Endometrial microvascular endothelial cells (primary cell): ENCODE data around the gene SYK. TPM values are rescaled to one million over a fixed set of nuclear protein-coding genes. Genes with fewer than 3 reads are reported as not detected.

Source experiments
- in situ Hi-C: cut with HindIII; loops from 2 replicates; pipeline ENCODE4 v1.10.0; 2017; ENCODE audit warnings: low sequenced_read_pairs, low pct_unique_long_range_greater_than_20kb; ENCODE audit errors: inconsistent ontology term
- total RNA-seq: library from RNA; depleted of rRNA; stranded (reverse); fragments of >200 nt; gene quantifications from one replicate; pipeline ENCODE4 v1.2.3, GENCODE V29; 2015; ENCODE audit errors: inconsistent ontology term

Gene SYK
- total RNA-seq, 1 donor from 2014 or later = not detected

DNA sequence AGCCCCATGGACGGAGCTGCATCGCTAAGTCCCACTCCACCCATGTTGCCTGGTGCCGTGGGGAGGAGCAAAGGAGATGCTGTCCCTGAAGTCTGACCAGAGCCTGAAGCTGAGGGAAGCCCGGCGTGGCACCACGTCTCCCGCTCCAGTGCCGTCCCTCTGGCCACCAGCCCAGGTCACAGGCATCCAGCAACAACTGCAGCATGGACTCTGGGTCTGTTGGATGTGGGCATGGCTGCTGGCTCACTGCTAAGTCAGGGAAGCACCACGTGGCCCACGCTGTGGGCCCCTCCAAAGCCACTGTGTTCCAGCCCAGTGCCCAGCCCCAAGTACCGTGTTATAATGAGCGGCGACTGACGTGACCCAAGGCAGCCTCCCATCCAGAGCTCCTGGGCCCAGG, 112.6 kb downstream of the SYK start:
- in situ Hi-C loops = no loop called here

DNA sequence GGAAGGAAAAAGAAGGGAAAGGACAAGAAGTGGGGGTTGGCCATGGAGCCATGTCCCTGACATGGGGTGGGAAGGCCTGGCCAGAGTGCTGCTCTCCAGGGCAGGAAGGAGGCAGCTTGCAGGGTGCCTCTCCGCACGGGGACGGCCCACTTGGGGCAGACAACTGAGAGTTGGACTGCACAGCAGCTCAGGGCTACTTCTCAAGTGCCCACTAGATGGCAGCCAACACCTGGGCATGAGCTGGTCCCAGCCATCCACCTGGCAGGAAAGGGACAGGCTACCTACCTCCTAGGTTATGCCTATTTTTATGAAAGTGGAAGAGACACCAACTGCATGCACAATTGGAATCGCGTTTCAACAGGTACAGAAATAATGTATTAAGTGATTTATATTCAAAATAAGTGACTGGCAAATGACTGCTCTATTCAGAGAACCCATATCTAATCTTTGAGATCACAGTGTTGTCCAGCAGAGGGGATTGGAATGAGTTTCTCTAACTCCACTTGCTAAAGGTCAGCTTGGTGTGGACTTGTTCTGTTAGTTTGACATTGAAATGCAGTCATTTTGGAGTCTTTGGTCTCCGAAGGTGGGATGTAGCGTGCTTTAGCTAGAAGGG, 113.4 kb downstream of the SYK start:
- in situ Hi-C loops = no loop called here

DNA sequence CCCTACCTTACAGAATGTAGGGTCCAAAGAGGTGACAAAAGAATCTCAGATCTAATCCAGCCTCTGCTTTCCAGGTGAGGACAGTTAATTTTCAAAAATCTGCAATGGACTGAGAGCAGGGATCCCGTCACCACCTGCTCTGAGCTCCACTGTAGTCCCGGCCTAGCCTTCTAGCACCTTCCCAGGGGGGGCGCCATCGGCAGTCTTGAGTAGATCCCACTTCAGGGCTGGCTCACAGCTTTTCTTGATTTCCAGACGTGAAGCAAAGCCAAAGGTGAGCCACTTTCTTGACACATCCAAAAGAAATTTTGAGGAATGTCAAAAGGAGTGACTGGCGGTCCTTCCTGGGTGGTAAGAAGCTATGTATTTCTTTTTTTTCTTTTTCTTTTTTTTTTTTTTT, 114.1 kb downstream of the SYK start:
- in situ Hi-C loops = no loop called here

DNA sequence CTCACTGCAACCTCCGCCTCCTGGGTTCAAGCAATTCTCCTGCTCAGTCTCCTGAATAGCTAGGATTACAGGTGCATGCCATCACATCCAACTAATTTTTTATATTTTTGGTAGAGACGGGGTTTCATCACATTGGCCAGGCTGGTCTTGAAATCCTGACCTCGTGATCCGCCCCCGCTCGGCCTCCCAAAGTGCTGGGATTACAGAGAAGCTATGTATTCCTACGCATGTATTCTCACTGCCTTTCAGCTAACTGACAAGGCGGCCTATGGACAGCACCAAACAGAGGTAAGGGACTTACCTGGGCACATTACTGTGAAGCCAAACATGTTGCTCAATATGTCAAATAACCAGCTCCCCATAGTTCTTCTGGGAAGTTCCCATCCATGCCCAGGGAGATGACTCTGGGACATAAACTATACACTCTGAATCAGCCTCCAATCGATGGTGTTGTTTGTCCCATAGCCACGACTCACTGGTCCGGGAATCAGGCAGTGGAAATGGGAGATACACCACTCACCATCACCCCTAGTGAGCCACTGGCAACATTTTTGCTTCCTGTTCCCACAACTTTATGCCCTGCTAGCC, 114.6 kb downstream of the SYK start:
- in situ Hi-C loops = no loop called here

DNA sequence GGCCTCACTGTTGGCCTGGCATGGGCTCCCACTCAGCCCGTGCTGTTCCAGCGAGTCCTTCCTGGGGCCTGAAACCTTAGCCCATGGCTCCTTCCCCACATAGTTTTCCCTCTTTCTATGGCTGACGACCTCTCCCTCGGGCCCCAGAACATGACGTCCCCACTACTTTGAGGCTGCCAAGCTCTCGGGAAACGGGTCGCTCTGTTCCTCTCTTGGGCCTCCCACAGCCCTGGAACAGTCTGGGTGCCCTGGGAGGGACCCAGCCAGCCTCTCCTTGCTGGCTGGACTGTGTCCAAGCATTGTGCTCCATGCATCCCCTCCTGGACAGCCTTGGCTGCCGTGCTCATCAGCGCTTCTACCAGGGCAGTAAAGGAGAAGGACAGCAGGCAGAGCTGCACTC, 118.3 kb downstream of the SYK start:
- in situ Hi-C loops = no loop called here

DNA sequence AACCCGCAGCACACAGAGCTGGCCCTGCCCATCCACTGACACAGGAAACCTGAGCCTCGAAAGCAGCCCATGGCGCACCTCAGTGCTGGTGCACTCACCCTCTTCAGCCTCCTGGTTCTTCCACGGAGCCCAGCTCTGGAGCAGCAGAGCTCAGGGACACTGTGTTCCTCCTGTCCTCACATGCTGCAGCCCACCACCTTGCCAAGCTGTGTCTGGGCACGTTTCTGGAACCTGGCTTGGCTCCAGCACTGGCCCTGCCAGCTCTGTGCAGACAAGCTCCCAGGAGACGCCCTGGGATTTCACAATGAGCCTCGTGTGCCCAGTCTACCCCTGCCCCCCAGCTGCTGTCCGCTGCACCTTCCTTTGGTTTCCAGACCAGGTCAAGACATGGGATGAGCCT, 119.5 kb downstream of the SYK start:
- in situ Hi-C loops = no loop called here

DNA sequence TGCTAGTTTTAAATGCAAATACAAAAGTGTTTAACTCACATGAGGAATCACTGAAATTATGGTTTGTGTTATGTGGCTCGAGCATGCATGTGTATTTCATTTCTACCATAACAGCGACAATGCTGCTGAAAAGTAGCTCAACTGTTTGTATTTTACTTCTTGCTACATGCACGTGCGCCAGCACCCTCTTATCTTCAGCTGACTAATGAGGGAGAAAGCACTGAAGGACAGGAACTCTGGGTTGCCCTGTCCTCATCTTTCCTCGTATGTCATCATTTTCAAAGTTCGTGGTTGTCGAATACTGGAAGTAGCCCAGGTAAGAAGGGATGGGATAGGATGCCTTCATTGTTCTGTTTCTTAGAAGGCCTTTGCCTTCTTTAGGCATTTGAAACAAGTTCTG, 120.3 kb downstream of the SYK start:
- in situ Hi-C loops = no loop called here

DNA sequence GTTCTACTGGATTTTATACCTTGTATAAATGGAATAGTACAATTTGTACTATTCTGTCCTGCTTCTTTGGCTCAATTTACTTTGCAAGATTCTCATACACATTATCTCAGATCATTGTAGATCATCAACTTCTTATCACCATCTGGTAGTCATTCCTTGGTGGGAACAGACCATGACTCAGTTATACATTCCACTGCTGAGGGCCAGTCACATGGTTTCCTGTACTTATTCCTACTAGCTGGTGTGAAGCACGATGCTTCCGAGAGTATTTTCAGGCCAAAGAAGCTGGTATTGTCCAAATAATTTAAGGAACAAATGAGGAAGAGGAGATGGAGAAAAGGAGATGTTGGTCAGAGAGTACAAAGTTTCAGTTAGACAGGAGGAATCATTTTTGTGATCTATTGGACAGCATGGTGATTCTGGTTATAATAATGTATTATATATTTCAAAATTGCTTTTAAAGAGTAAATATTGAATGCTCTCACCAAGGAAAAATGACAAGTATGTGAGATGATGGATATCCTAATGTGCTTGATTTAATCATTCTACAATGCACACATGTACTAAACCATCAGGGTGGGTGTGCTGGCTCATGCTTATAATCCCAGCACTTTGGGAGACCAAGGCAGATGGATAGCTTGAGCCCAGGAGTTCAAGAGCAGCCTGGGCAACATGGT, 124.1 kb downstream of the SYK start:
- in situ Hi-C loops = no loop called here

DNA sequence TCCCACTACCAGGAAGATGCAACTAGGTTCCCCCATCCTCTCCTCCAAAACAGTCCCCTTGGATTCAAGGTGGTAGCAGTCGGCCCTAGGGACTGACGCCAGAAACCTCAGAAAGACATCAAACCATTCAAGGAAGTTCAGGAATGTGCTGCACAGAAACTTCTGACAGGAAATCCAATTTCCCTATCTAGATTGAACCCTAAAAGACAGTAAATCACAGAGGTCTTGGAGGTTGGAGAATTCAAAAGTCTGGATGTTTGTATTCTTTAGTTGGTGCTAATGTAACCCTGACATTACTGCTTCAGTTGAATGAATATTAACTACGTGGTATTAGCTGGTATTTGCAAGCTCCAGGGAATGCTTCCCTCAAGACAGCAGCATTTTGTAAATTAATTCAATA, 125.3 kb downstream of the SYK start:
- in situ Hi-C loops = no loop called here

DNA sequence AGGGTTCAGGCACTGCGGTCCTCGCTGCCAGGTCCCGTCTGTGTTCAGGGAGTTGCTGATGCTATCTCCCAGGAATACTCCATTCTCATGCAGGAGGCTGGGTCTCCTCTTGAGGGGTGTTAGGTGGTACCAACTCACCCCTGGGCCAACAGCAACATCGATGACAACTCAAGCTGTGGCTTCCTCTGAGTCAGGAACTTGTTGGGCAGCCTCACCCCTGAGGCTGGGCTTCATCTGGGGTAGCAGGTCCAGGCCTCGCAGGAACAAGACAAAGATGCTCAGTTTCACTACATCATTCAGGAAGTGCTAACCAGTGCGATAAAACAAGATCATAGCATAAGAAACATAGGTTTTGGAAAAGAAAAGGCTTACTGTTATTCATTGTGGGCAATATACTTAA, 125.9 kb downstream of the SYK start:
- in situ Hi-C loops = no loop called here

DNA sequence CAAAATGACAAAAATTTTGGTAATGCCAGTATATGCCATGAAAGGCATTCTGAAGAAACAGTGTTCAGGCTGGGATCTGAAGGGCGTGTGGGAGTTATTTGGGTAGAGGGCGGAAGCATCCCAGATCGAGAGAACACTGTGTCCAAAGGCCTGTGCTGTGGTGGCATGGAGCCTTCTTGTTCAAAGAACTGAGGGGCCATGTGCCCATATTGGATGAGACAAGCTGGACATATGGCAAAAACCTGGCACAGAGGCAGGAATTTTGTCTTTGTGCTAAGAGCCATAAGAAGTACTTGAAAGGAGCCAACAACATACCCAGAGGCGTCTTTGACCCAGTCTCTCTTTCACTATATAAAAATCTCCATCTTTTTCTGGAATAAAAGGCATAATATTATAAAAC, 128.0 kb downstream of the SYK start:
- in situ Hi-C loops = no loop called here

DNA sequence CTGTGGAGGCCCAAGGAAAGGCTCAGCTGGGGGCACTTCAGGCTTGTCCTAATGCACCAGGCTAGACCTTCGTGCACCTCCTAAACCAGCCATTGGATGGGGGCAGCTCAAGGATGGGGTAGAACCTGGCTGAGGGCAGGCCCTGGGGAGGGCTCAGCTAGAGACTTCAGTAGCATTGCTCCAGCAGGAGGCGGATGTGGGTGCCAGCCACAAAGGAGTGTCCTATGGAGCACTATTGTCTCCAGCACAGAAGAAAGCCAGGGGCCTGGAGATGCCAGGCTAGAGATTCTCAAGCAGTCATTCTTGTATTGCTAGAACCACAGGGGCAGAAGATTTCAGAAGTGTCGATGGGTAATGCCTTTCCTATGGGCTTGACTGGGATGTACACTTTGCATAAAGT, 131.8 kb downstream of the SYK start:
- in situ Hi-C loops = no loop called here

DNA sequence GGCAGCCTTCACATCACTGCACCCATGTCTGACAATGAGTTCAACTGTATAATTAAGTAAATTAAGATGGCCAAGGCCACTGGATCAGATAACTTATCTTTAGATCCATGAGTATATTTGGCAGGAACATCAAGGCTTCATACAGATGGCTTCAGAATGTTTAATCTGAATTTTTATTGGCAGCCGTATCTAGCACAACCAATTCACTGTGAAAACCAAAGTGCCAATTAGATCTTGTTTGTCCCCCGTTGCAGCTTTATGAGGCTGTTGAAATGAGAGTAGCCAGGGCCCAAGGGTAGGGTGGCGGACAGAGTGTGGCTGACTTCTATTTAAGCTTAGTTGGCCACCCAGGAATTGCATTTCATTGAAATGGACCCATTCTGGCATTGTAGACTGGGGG, 137.7 kb downstream of the SYK start:
- in situ Hi-C loops = no loop called here

DNA sequence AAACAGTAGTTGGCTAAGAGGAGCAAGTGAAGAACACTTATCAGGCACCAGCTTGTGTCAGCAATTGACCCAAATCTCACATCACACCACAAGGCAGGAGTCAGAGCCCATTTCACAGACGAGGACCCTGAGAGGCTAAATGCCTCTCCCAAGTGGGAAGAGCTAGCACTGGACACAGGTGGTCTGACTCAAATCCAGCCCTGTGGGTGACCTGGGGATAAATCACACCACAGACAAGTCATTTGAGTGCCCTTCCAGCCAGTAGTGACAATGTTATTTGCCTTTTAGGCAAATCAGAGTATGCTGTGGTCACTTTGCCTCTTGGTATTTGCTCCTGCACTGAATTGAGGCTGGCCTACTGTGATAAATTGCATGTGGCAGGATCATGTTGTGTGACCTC, 138.7 kb downstream of the SYK start:
- in situ Hi-C loops = no loop called here

DNA sequence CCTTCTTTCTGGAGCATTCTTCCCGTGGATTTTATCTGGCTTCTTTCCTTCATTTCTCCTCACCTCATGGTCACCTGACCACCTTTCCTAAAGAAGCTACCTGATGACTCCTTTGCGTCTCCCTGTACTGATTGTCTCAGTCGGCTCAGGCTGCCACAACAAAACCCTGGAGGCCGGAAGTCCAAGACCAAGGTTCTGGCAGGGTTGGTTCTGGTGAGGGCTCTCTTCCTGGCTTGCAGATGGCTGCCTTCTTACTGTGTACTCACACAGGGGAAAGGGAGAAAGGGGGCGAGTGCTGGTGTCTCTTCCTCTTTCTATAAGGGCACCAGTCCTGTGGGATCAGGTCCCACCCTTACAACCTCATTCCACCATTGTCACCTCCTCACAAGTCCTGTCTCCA, 140.0 kb downstream of the SYK start:
- in situ Hi-C loops = no loop called here

DNA sequence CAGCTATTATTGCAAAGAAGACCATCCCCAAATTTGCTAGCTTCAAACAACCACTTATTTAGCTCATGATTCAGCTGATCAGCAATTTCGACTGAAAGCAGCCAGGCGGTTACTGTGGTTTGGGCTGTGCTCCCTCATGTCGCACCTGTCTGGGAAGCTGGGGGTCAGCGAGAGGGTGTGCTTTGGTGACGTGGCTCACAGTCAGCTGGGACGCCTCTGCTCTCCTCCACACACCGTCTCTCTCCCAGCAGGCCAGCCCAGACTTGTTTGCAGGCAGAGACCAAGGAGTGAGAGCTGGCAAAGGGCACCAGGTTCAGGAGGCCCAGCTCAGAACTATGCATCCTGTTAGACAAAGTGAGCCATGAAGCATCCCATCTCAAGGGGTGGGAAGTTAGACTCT, 140.9 kb downstream of the SYK start:
- in situ Hi-C loops = no loop called here

DNA sequence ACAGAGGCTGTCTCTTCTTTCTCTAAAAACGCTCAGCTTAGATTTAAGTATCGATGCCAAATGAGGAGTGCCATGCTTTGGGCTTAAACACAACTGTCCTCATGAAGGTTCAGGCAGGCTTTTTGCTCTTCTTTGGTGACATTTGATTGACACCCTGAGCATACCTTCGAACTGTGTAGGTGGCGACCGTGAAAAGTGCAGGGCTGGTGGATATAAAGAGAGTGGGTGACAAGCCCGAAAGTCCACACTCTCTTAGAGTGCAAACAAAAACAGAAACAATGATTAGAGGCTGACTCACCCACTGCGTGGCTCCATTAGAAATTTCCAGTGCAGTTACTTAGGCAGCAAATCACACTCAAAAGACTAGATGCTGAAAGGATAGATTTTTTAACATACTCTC, 141.7 kb downstream of the SYK start:
- in situ Hi-C loops = no loop called here

DNA sequence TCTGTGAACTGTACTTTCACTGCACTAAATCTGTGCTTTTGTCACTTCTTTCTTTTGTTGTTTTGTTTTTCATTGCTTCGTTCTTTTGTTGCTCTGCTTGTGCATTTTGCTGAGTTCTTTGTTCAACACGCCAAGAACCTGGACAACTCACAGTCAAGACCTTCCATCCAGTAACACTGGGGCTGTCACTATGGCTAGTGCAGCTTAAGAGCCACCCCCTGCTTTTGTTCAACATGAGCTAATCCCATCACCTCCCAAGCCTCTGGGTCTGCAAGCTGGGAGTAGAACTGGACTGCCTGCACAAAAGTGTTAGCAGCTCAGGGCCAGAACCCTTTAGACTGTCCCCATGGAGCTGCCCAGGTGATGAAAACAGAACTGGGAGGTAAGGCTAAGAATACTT, 143.7 kb downstream of the SYK start:
- in situ Hi-C loops = no loop called here

DNA sequence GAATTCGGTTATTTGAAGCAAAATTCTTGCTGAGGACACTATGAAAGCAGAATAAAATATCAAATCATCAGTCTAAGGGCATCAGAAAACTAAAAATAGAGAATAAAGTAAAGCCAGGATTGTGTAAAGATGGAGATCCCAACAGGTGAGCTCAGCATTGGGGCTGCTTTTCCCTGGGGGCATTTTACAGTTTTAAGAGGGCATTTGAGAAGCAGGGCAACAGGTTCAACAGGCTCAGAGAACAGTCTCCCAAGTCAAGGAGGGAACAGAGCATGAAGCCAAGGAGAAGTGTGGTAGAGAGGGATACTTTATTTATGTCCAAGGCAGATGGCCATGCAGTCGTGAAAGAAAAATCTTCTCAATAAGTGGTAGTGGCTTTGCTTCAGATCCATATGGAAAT, 145.4 kb downstream of the SYK start:
- in situ Hi-C loops = no loop called here
